Measurements from ENCODE around the gene RTL10.

GRCh38 chr22:19847345-19847632 lies 7.4 kb downstream of the RTL10 start:
- TF ChIP-seq POLR2A (IDR thresholded peaks at IDR 0.05) (no peak), CTCF (IDR thresholded peaks at IDR 0.05) (no peak)
